ENCODE measurements around the gene PTPN23. TPM values are rescaled to one million over a fixed set of nuclear protein-coding genes. Genes with fewer than 3 reads are reported as not detected.

Gene PTPN23
- 100 to 1,000 TPM in 1 of 7 donors, 10 to 100 TPM in 6; 27.8 to 195 (median 49.8) TPM for total RNA-seq
- 10 to 100 TPM in 1 of 3 donors, 1 to 10 TPM in 2; 5.0 to 19.1 (median 8.0) TPM for polyA plus RNA-seq
- long read RNA-seq, donor 1, partial matches to known transcripts = 0 of 1 reads
- long read RNA-seq, donor 1, other reads (novel, unspliced or antisense) = 0 of 1 reads
- long read RNA-seq, donor 2, partial matches to known transcripts = 11 of 12 reads
- long read RNA-seq, donor 2, other reads (novel, unspliced or antisense) = 0 of 12 reads

GRCh38 chr3:47380601-47381316 is at the start of gene PTPN23:
TSS of gene PTPN23 (plus strand) at chr3:47381021. CDS start at chr3:47381097, 76 bp downstream.
- intact Hi-C loops (cut with DNase I; ENCODE audit: low total_unique reads) = no loop called here
- WGBS, 5 donors = 0 to 1% (median 0%) methylated on average over 37 to 61 of the region's 61 CpGs
- TF ChIP-seq POLR2AphosphoS5 (IDR thresholded peaks at IDR 0.05) = peak; percentile 95 to 98 (median 97)
- TF ChIP-seq POLR2A (IDR thresholded peaks at IDR 0.05) = peak; percentile 55 to 80 (median 69)
- peak in 4 of 11 experiments; percentile 8 to 50 (median 30) for TF ChIP-seq CTCF (IDR thresholded peaks at IDR 0.05 in 8 of 11, conservative IDR thresholded peaks at IDR 0.05 in 3 of 11)
- peak; percentile 100 for DNase-seq
- Histone ChIP-seq H3K27ac (peak within 1 kb of the TSS; percentile 81 to 98 (median 94)), H3K36me3 (peaks cover 0 to 25% (median 0%) of the 10 kb centered on the region in 6 donors), H3K4me3 (peak within 1 kb of the TSS; percentile 71 to 100 (median 92)), H3K27me3 (replicated peaks in 1 of 7) (no peaks in the 10 kb centered on the region), H3K4me1 (peaks cover 18 to 79% (median 57%) of the 10 kb centered on the region in 6 donors), H3K9me3 (no peaks in the 10 kb centered on the region)

GRCh38 chr3:47333907-47334306 is 46.9 kb upstream of the PTPN23 start:
- no peak overlapping the region for H3K27ac ChIP-seq

GRCh38 chr3:47337656-47338055 is 43.2 kb upstream of the PTPN23 start:
- WGBS, 5 donors = 88 to 95% (median 92%) methylated on average over 5 of the region's 5 CpGs
- intact Hi-C loops (cut with DNase I; ENCODE audit: low total_unique reads) = no loop called here
- no peaks in the 10 kb centered on the region for H3K27me3 ChIP-seq (replicated peaks in 1 of 7)
- H3K4me1 ChIP-seq = no peaks in the 10 kb centered on the region
- no peak overlapping the region for H3K4me3 ChIP-seq
- no peak for TF ChIP-seq POLR2A (IDR thresholded peaks at IDR 0.05)
- TF ChIP-seq POLR2AphosphoS5 (IDR thresholded peaks at IDR 0.05) = no peak
- TF ChIP-seq CTCF (IDR thresholded peaks at IDR 0.05 in 8 of 11, conservative IDR thresholded peaks at IDR 0.05 in 3 of 11) = no peak
- DNase-seq = no peak
- no peaks in the 10 kb centered on the region for H3K9me3 ChIP-seq
- H3K27ac ChIP-seq = no peak overlapping the region
- peaks cover 6 to 100% (median 87%) of the 10 kb centered on the region in 6 donors for H3K36me3 ChIP-seq

More at GRCh38 chr3:47333907-47334306, 46.9 kb upstream of the PTPN23 start:
- TF ChIP-seq CTCF (IDR thresholded peaks at IDR 0.05 in 8 of 11, conservative IDR thresholded peaks at IDR 0.05 in 3 of 11) = no peak
- no peak for TF ChIP-seq POLR2A (IDR thresholded peaks at IDR 0.05)
- TF ChIP-seq POLR2AphosphoS5 (IDR thresholded peaks at IDR 0.05) = no peak
- no peak overlapping the region for H3K4me3 ChIP-seq
- no peaks in the 10 kb centered on the region for H3K27me3 ChIP-seq (replicated peaks in 1 of 7)
- H3K36me3 ChIP-seq = peaks cover 6 to 100% (median 95%) of the 10 kb centered on the region in 6 donors
- no peak for DNase-seq
- no peaks in the 10 kb centered on the region for H3K4me1 ChIP-seq
- WGBS, 5 donors = 77 to 88% (median 81%) methylated on average over 3 of the region's 3 CpGs
- intact Hi-C loops (cut with DNase I; ENCODE audit: low total_unique reads) = no loop called here
- no peaks in the 10 kb centered on the region for H3K9me3 ChIP-seq

- no peak for DNase-seq
- H3K27ac ChIP-seq = no peak overlapping the region
- WGBS, 5 donors = 81 to 95% (median 86%) methylated on average over 2 of the region's 2 CpGs
- no peaks in the 10 kb centered on the region for H3K9me3 ChIP-seq
- no peak overlapping the region for H3K4me3 ChIP-seq
- H3K4me1 ChIP-seq = no peaks in the 10 kb centered on the region
- peaks cover 6 to 100% (median 86%) of the 10 kb centered on the region in 6 donors for H3K36me3 ChIP-seq
- intact Hi-C loops (cut with DNase I; ENCODE audit: low total_unique reads) = no loop called here
- no peaks in the 10 kb centered on the region for H3K27me3 ChIP-seq (replicated peaks in 1 of 7)
- no peak for TF ChIP-seq CTCF (IDR thresholded peaks at IDR 0.05 in 8 of 11, conservative IDR thresholded peaks at IDR 0.05 in 3 of 11)
Observed at GRCh38 chr3:47339951-47340350, 40.9 kb upstream of the PTPN23 start.

Data from spleen (tissue), 13 donors.